ENCODE data around the gene TRPV4. TPM values are rescaled to one million over a fixed set of nuclear protein-coding genes. Genes with fewer than 3 reads are reported as not detected.
A peak's percentile ranks its signal among the peaks of the same experiment; 100 is the strongest.

TRPV4 gene
- under 1 TPM in 3 of 4 donors, not detected in 1; 0.13 to 0.82 (median 0.19) TPM for total RNA-seq

- H3K36me3 ChIP-seq: no peaks in the 10 kb centered on the region
- no peaks in the 10 kb centered on the region for H3K9me3 ChIP-seq
- ATAC-seq: peak; percentile 56
- H3K4me1 ChIP-seq: peaks cover 0 to 15% (median 0%) of the 10 kb centered on the region in 3 donors
- 67% methylated on average over 4 of the region's 67 CpGs; no CpG with 5 or more reads in 1 of the 2 donors for WGBS, 2 donors (ENCODE audit: low coverage in 1 of 2)
- H3K27me3 ChIP-seq: peaks cover 56% of the 10 kb centered on the region
- peak within 1 kb of the TSS in 1 of 2 donors; percentile 51 for H3K4me3 ChIP-seq
- H3K27ac ChIP-seq: peak within 1 kb of the TSS in 1 of 4 donors; percentile 25
- TF ChIP-seq CTCF (IDR thresholded peaks at IDR 0.05): no peak
Measured at GRCh38 chr12:109833307-109834189, at the start of gene TRPV4. TRPV4 (minus strand) TSS chr12:109833398; CDS start chr12:109814796, 18,602 bp downstream.

- Histone ChIP-seq H3K9me3 (no peaks in the 10 kb centered on the region), H3K36me3 (no peaks in the 10 kb centered on the region), H3K4me1 (peaks cover 0 to 33% (median 21%) of the 10 kb centered on the region in 3 donors), H3K27ac (no peak overlapping the region), H3K27me3 (peaks cover 15% of the 10 kb centered on the region), H3K4me3 (no peak overlapping the region)
- ATAC-seq: no peak
- WGBS, 2 donors (ENCODE audit: low coverage in 1 of 2): 50 to 80% methylated on average over 1 to 2 of the region's 2 CpGs
- TF ChIP-seq POLR2AphosphoS5 (IDR thresholded peaks at IDR 0.05): no peak
- no peak for TF ChIP-seq POLR2A (IDR thresholded peaks at IDR 0.05)
- TF ChIP-seq CTCF (IDR thresholded peaks at IDR 0.05): no peak
- no peak for TF ChIP-seq EP300 (IDR thresholded peaks at IDR 0.05)
Measured at GRCh38 chr12:109881752-109882151, 48.6 kb upstream of the TRPV4 start.

- no peaks in the 10 kb centered on the region for H3K36me3 ChIP-seq
- H3K4me1 ChIP-seq: peaks cover 0 to 33% (median 21%) of the 10 kb centered on the region in 3 donors
- peak overlapping the region; percentile 3 to 86 (median 60) for H3K27ac ChIP-seq
- no peak for ATAC-seq
- no peaks in the 10 kb centered on the region for H3K9me3 ChIP-seq
- peaks cover 7% of the 10 kb centered on the region for H3K27me3 ChIP-seq
- no peak for TF ChIP-seq EP300 (IDR thresholded peaks at IDR 0.05)
- no peak for TF ChIP-seq POLR2AphosphoS5 (IDR thresholded peaks at IDR 0.05)
- TF ChIP-seq CTCF (IDR thresholded peaks at IDR 0.05): no peak
- no peak for TF ChIP-seq POLR2A (IDR thresholded peaks at IDR 0.05)
- WGBS, 2 donors (ENCODE audit: low coverage in 1 of 2): 9 to 12% methylated on average over 3 of the region's 9 CpGs
- peak overlapping the region; percentile 79 to 87 for H3K4me3 ChIP-seq
Measured at GRCh38 chr12:109880938-109881337, 47.7 kb upstream of the TRPV4 start.

GRCh38 chr12:109880043-109880931 is 47.1 kb upstream of the TRPV4 start, which contains the start of gene GLTP:
GLTP (minus strand) TSS chr12:109880541; CDS start chr12:109880374, 167 bp downstream.
- Histone ChIP-seq H3K27me3 (peaks cover 7% of the 10 kb centered on the region), H3K27ac (peak within 1 kb of the TSS; percentile 25 to 86 (median 83)), H3K9me3 (no peaks in the 10 kb centered on the region), H3K36me3 (no peaks in the 10 kb centered on the region), H3K4me1 (peaks cover 0 to 33% (median 21%) of the 10 kb centered on the region in 3 donors), H3K4me3 (peak within 1 kb of the TSS; percentile 86 to 87)
- TF ChIP-seq EP300 (IDR thresholded peaks at IDR 0.05) (no peak), POLR2A (IDR thresholded peaks at IDR 0.05) (peak; percentile 29 to 64), CTCF (IDR thresholded peaks at IDR 0.05) (peak in 3 of 4 experiments; percentile 68 to 95 (median 91))
- 0 to 2% methylated on average over 1 to 15 of the region's 92 CpGs for WGBS, 2 donors (ENCODE audit: low coverage in 1 of 2)
- peak; percentile 98 for ATAC-seq
